BJ (cell line): ENCODE results near the gene CHAMP1. TPM values are rescaled to one million over a fixed set of nuclear protein-coding genes. Genes with fewer than 3 reads are reported as not detected.
A peak's percentile ranks its signal among the peaks of the same experiment; 100 is the strongest.
"Not testable (repeated sequence)": the region's sequence is repeated elsewhere in the genome, so short reads cannot be mapped to it uniquely, and the experiment has no call there.

Source experiments
- CTCF ChIA-PET: fragments of 350-600 bp; formaldehyde crosslinking; extraction: SDS; loops from one replicate; lab custom pipeline; 2021; ENCODE audit warnings: antibody characterized with exemption, inconsistent platforms; lab: Yijun Ruan, JAX
- POLR2A ChIA-PET: fragments of 300-600 bp; sonication (Branson Sonifier 250); formaldehyde crosslinking; extraction: SDS; loops from one replicate; lab custom pipeline; 2021; ENCODE audit warnings: antibody characterized with exemption; lab: Charles Lee
- DNase-seq: peaks from one replicate; pipeline ENCODE4 v3.0.0-alpha.2; 2011; ENCODE audit warnings: low read depth
- H3K27me3 ChIP-seq: 2 replicates; pipeline ENCODE4 v1.6.0; 2011; ENCODE audit warnings: low read length; ENCODE audit not compliant: control insufficient read depth, insufficient read depth
- H3K36me3 ChIP-seq: 2 replicates; pipeline ENCODE4 v1.5.1; 2011; ENCODE audit warnings: low read length; ENCODE audit not compliant: control insufficient read depth, insufficient read depth
- H3K4me3 ChIP-seq: 2 replicates; pipeline ENCODE4 v1.5.1; 2011; ENCODE audit warnings: low read depth, mild to moderate bottlenecking, control low read depth, low read length
- CTCF ChIP-seq: IDR thresholded peaks from 2 replicates; pipeline ENCODE4 v1.5.1; 2011; ENCODE audit warnings: low read depth, mild to moderate bottlenecking, control low read depth, inconsistent platforms, low read length, moderate library complexity; ENCODE audit not compliant: insufficient read depth
- polyA plus RNA-seq: library from polyadenylated mRNA; depleted of rRNA; stranded (reverse); fragments of >200 nt; gene quantifications from 2 replicates; pipeline ENCODE4 v1.2.3, GENCODE V29; 2011; rRNA removed
- small RNA-seq: library from RNA; depleted of rRNA; stranded (forward); fragments of <200 nt; gene quantifications from one replicate; pipeline ENCODE3, GENCODE V24; 2012; ENCODE audit warnings: low replicate concordance, low read depth; ENCODE audit not compliant: insufficient read length

Gene CHAMP1
- polyA plus RNA-seq, 1 experiment, result 24.8 TPM

GRCh38 chr13:114341003-114341777, 26.9 kb downstream of the CHAMP1 start:
- H3K36me3 ChIP-seq, result no peaks in the 10 kb centered on the region
- no peak for TF ChIP-seq CTCF
- CTCF ChIA-PET, result interaction anchor here (1.0 to 3.4 kb wide), 6 partner anchors 13 to 115 kb away, joined by 3 to 16 read pairs (median 4); no protein-coding TSS in a partner anchor
- POLR2A ChIA-PET, result no interaction called here
- no peak overlapping the region for H3K4me3 ChIP-seq
- DNase-seq, result no peak
- no peaks in the 10 kb centered on the region for H3K27me3 ChIP-seq

GRCh38 chr13:114347256-114347655, 33.0 kb downstream of the CHAMP1 start:
- H3K4me3 ChIP-seq, DNase-seq, H3K27me3 ChIP-seq, CTCF ChIA-PET, POLR2A ChIA-PET, H3K36me3 ChIP-seq: not testable (repeated sequence)

GRCh38 chr13:114352763-114353162, 38.5 kb downstream of the CHAMP1 start:
- H3K4me3 ChIP-seq, CTCF ChIA-PET, H3K36me3 ChIP-seq, DNase-seq, H3K27me3 ChIP-seq, POLR2A ChIA-PET: not testable (repeated sequence)
- TF ChIP-seq CTCF, result peak; percentile 44

GRCh38 chr13:114353382-114353781, 39.1 kb downstream of the CHAMP1 start:
- H3K27me3 ChIP-seq, POLR2A ChIA-PET, DNase-seq, H3K36me3 ChIP-seq, H3K4me3 ChIP-seq, CTCF ChIA-PET: not testable (repeated sequence)

Small RNAs within 50 kb of the gene (small RNA-seq; reads per million reads assigned to genes)
- not detected for gene MIR4502

Other genes with a start within 250 kb of the CHAMP1 start
- gene RASA3, start 181.9 kb upstream of the CHAMP1 start, polyA plus RNA-seq, result 24.7 and 31.4 TPM in 2 replicates
- not detected in 2 replicates for gene CFAP97D2, start 135.2 kb upstream of the CHAMP1 start, polyA plus RNA-seq
- 55.8 and 102 TPM in 2 replicates for gene CDC16, start 79.6 kb upstream of the CHAMP1 start, polyA plus RNA-seq
- gene UPF3A, start 32.9 kb upstream of the CHAMP1 start, polyA plus RNA-seq, result 43.9 and 54.9 TPM in 2 replicates